ENCODE measurements around the gene GNB3. TPM values are rescaled to one million over a fixed set of nuclear protein-coding genes. Genes with fewer than 3 reads are reported as not detected.

The GNB3 gene
- total and polyA plus RNA-seq, 2 donors (not counting 3 experiments of a cell fraction or from before 2014, with no cell fraction given): 9.4 to 12.0 TPM

DNA sequence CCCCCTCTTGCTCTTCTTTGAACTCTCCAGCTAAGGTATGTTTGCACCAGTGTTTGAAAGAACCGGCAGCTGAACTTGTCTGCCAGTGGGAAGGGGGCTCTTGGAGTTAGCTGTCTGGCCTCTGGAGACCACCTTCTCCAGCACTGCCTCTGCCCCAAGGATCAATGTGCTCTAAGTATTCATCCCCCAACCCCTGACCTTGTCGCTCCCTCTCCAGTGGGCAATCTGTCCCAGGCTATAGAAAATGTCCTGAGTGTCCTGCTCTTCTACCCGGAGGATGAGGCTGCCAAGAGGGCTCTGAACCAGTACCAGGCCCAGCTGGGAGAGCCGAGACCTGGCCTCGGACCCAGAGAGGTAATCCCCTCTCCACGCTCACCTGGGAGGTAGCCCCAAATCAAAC lies 9.7 kb upstream of the GNB3 start:
- no peaks in the 10 kb centered on the region for H3K27me3 ChIP-seq (ENCODE audit: control insufficient read depth in 2 of 2, insufficient read depth in 2 of 2, low read length in 2 of 2)
- H2AFZ ChIP-seq (ENCODE audit: low read depth, low read length): no peak overlapping the region

More for the DNA sequence above, 9.7 kb upstream of the GNB3 start:
- Histone ChIP-seq H4K20me1 (replicated peaks; ENCODE audit: control insufficient read depth, extremely low read depth, insufficient read depth, low read length) (no peaks in the 10 kb centered on the region), H3K9ac (replicated peaks; ENCODE audit: extremely low read depth, insufficient read depth, low read length) (no peak overlapping the region), H3K27ac (ENCODE audit: insufficient read depth, low read depth, low read length) (no peak overlapping the region), H3K36me3 (ENCODE audit: control insufficient read depth in 2 of 2, extremely low read depth in 1 of 2, insufficient read depth in 2 of 2, low read length in 2 of 2) (peaks cover 0 to 18% of the 10 kb centered on the region in 2 experiments), H3K4me1 (ENCODE audit: control insufficient read depth, extremely low read depth, insufficient read depth, low read length) (peaks cover 13% of the 10 kb centered on the region), H3K4me2 (ENCODE audit: insufficient read depth, low read length) (no peak overlapping the region), H3K9me3 (replicated peaks; ENCODE audit: control insufficient read depth, insufficient read depth, low read length) (no peaks in the 10 kb centered on the region), H3K79me2 (ENCODE audit: control insufficient read depth, insufficient read depth, low read length) (peaks cover 25% of the 10 kb centered on the region), H3K4me3 (replicated peaks in 1 of 3; ENCODE audit: insufficient read depth in 1 of 3, low read depth in 1 of 3, low read length in 3 of 3) (no peak overlapping the region), H3K9me1 (replicated peaks; ENCODE audit: control insufficient read depth, extremely low read depth, insufficient read depth, low read length) (no peaks in the 10 kb centered on the region)
- BruUV-seq (replicated peaks): no TSS peak
- DNase-seq (ENCODE audit: low read depth, low spot score): no peak
- FAIRE-seq: no peak
- intact Hi-C loops (cut with micrococcal nuclease): no loop called here
- TF ChIP-seq JUN (IDR thresholded peaks at IDR 0.05; ENCODE audit: borderline replicate concordance, insufficient read depth, insufficient read length, low read depth): no peak
- TF ChIP-seq, protein P1, sequence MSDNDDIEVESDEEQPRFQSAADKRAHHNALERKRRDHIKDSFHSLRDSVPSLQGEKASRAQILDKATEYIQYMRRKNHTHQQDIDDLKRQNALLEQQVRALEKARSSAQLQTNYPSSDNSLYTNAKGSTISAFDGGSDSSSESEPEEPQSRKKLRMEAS (IDR thresholded peaks at IDR 0.05; ENCODE audit: insufficient read depth, insufficient read length): no peak
- no peak for TF ChIP-seq EZH2 (IDR thresholded peaks at IDR 0.05; ENCODE audit: borderline replicate concordance, low read depth, low read length, severe bottlenecking)
- TF ChIP-seq, protein P2, sequence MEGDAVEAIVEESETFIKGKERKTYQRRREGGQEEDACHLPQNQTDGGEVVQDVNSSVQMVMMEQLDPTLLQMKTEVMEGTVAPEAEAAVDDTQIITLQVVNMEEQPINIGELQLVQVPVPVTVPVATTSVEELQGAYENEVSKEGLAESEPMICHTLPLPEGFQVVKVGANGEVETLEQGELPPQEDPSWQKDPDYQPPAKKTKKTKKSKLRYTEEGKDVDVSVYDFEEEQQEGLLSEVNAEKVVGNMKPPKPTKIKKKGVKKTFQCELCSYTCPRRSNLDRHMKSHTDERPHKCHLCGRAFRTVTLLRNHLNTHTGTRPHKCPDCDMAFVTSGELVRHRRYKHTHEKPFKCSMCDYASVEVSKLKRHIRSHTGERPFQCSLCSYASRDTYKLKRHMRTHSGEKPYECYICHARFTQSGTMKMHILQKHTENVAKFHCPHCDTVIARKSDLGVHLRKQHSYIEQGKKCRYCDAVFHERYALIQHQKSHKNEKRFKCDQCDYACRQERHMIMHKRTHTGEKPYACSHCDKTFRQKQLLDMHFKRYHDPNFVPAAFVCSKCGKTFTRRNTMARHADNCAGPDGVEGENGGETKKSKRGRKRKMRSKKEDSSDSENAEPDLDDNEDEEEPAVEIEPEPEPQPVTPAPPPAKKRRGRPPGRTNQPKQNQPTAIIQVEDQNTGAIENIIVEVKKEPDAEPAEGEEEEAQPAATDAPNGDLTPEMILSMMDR (IDR thresholded peaks at IDR 0.05; ENCODE audit: extremely low read depth in 1 of 2, insufficient read depth in 1 of 2, low read depth in 1 of 2, low read length in 2 of 2): no peak
- no peak for TF ChIP-seq GATA2 (IDR thresholded peaks at IDR 0.05; ENCODE audit: insufficient read depth, insufficient read length, low read depth, low read length)
- no peak for TF ChIP-seq POLR2A (IDR thresholded peaks at IDR 0.05; ENCODE audit: low read depth, low read length)
- no peak for TF ChIP-seq POLR2AphosphoS5 (IDR thresholded peaks at IDR 0.05; ENCODE audit: insufficient read depth, low read depth, low read length)
- no peak for TF ChIP-seq FOS (IDR thresholded peaks at IDR 0.05; ENCODE audit: borderline replicate concordance, insufficient read depth, low read length)
- TF ChIP-seq MYC (IDR thresholded peaks at IDR 0.05; ENCODE audit: low read depth, low read length): no peak
- CTCF ChIA-PET: interaction anchor here (1.3 to 12.0 kb wide), 2 partner anchors 18 to 78 kb away, joined by 3 to 148 read pairs; partner anchors contain the start of gene MLF2
- dilution Hi-C loops (cut with MboI; ENCODE audit: extremely low pct_ligation_motif_present, low sequenced_read_pairs): no loop called here
- POLR2A ChIA-PET: no interaction called here

All from endothelial cell of umbilical vein (primary cell).